RWPE1 (cell line): Measurements from ENCODE around the gene TMEM187.

ENCODE experiments used
- CTCF ChIA-PET: fragments of 350-600 bp; sonication (Branson Sonifier 250); formaldehyde crosslinking; extraction: SDS; loops from one replicate; lab custom pipeline; 2021; lab: Yijun Ruan, JAX
- POLR2A ChIA-PET: fragments of 400-600 bp; formaldehyde crosslinking; extraction: SDS; loops from one replicate; lab custom pipeline; 2020; ENCODE audit warnings: antibody characterized with exemption; ENCODE audit not compliant: low non-redundant PET; lab: Yijun Ruan, JAX
- DNase-seq: peaks from one replicate; pipeline ENCODE4 v3.0.0; 2012; ENCODE audit warnings: low spot score
- H3K27ac ChIP-seq: fragments of 450-650 bp; 2 replicates; pipeline ENCODE4 v1.5.1; 2017
- CTCF ChIP-seq: fragments of 450-650 bp; conservative IDR thresholded peaks from 2 replicates; pipeline ENCODE4 v1.5.1; 2017; ENCODE audit warnings: low read depth, mild to moderate bottlenecking

Gene TMEM187

DNA sequence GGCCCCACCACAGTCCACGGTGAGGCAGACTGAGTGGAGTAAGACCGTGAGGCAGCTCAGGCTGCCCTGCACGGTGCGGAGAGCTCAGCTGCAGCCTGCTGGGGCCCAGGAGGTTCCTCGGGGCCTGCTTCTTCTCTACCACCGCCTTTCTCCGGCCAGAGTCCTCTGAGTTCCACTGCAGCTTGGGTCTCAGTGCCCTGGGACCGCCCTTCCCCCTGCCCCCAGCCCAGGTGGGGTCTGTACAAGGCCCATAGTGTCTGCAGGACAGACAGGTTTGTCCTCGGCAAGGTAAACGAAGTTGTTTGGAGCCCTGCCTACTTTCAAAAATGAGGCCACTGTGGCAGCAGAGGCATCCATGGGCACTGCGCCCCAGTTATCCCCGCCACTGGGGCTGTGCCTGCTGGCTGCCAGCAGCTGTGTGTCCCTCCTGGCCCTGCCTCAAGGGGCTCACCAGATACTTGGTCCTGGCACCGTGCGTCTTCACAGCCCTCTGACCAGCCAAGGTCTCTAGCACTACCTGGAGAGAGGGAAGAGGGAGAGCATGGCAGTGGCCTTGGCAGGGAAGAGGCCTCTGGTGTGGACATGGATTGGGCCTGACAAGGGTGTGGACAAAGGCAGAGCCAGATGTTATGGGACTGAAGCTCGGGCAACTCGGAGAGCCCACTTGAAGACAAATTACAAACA is 43.2 kb downstream of the TMEM187 start:
- peak overlapping the region; percentile 89 for H3K27ac ChIP-seq
- TF ChIP-seq CTCF = no peak
- ChIA-PET CTCF (interaction anchor here (0.5 kb wide), 1 partner anchor 39 kb away, joined by 3 read pairs; no protein-coding TSS in a partner anchor), POLR2A (no interaction called here)
- DNase-seq = no peak

GRCh38 chrX:154016366-154017076 is 44.0 kb downstream of the TMEM187 start:
- ChIA-PET CTCF (no interaction called here), POLR2A (no interaction called here)
- no peak for TF ChIP-seq CTCF
- DNase-seq = no peak
- peak overlapping the region; percentile 89 for H3K27ac ChIP-seq

GRCh38 chrX:154017766-154018517 is 45.4 kb downstream of the TMEM187 start:
- ChIA-PET POLR2A (interaction anchor here (0.6 kb wide), 1 partner anchor 294 kb away, joined by 4 read pairs; the partner anchor contains the start of gene BCAP31), CTCF (no interaction called here)
- H3K27ac ChIP-seq = peak overlapping the region; percentile 89
- DNase-seq = no peak
- no peak for TF ChIP-seq CTCF

GRCh38 chrX:154018518-154019060 is 46.0 kb downstream of the TMEM187 start:
- CTCF ChIA-PET = no interaction called here
- DNase-seq = no peak
- no peak for TF ChIP-seq CTCF
- POLR2A ChIA-PET = interaction anchor here (0.6 kb wide), 1 partner anchor 294 kb away, joined by 4 read pairs; the partner anchor contains the start of gene BCAP31
- H3K27ac ChIP-seq = peak overlapping the region; percentile 89

DNA sequence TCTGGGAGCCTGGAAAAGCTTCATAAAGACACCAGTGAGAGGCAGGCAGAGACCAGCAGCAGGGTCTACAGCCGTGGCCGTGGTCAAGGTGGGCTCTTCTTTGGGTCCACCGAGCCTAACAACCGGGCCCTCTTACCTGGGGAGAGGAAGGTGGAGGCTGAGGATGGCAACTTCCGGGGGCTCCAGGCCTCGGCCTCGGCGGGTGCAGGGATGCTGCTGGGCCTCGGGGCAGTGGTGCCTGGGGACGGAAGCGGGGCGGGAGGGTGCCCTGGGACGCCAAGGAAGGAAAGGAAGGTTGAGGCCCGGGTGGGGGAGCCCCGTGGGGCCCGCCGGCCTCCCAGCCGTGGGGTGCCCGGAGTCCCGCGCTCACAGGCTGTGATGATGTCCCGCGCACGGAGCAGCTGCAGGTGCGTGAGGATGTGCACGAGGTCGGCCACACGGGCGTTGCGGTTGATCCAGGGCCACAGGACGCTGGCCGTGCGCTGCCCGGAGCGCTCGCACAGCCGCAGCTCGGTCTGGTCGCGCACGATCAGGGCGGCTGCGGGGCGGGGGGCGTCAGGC is 46.6 kb downstream of the TMEM187 start:
- TF ChIP-seq CTCF = no peak
- ChIA-PET CTCF (no interaction called here), POLR2A (no interaction called here)
- H3K27ac ChIP-seq = peak overlapping the region; percentile 89
- no peak for DNase-seq
